ENCODE data around the gene FGFR2. TPM values are rescaled to one million over a fixed set of nuclear protein-coding genes. Genes with fewer than 3 reads are reported as not detected.

Gene FGFR2
- total and polyA plus RNA-seq, 11 donors, result 0.13 to 4.1 (median 0.35) TPM; not detected in 1

GRCh38 chr10:121462281-121462680 lies 136.0 kb downstream of the FGFR2 start:
- no peak for ATAC-seq
- H3K36me3 ChIP-seq, result no peaks in the 10 kb centered on the region
- intact Hi-C loops (cut with DNase I), result no loop called here
- H3K9me3 ChIP-seq, result no peaks in the 10 kb centered on the region
- no peak overlapping the region for H3K27ac ChIP-seq
- no peak overlapping the region for H3K4me3 ChIP-seq
- H3K4me1 ChIP-seq, result peaks cover 0 to 2% (median 0%) of the 10 kb centered on the region in 12 donors
- H3K27me3 ChIP-seq, result peaks cover 0 to 21% (median 0%) of the 10 kb centered on the region in 9 donors
- TF ChIP-seq CTCF (IDR thresholded peaks at IDR 0.05) (no peak), POLR2A (IDR thresholded peaks at IDR 0.05) (no peak)
- no peak for DNase-seq
- 83 to 91% (median 89%) methylated on average over 7 of the region's 7 CpGs for WGBS, 4 donors

GRCh38 chr10:121461307-121461706 lies 136.9 kb downstream of the FGFR2 start:
- H3K27me3 ChIP-seq, result peaks cover 0 to 21% (median 0%) of the 10 kb centered on the region in 9 donors
- no peak for TF ChIP-seq CTCF (IDR thresholded peaks at IDR 0.05)
- TF ChIP-seq POLR2A (IDR thresholded peaks at IDR 0.05), result no peak
- no peaks in the 10 kb centered on the region for H3K9me3 ChIP-seq
- intact Hi-C loops (cut with DNase I), result no loop called here
- ATAC-seq (no peak), DNase-seq (no peak)
- WGBS, 4 donors, result 85 to 91% (median 89%) methylated on average over 5 of the region's 5 CpGs
- no peak overlapping the region for H3K4me3 ChIP-seq
- no peaks in the 10 kb centered on the region for H3K36me3 ChIP-seq
- no peak overlapping the region for H3K27ac ChIP-seq
- peaks cover 0 to 2% (median 0%) of the 10 kb centered on the region in 12 donors for H3K4me1 ChIP-seq

GRCh38 chr10:121460733-121461132 lies 137.5 kb downstream of the FGFR2 start:
- WGBS, 4 donors, result 83 to 97% (median 88%) methylated on average over 3 of the region's 3 CpGs
- Histone ChIP-seq H3K27ac (no peak overlapping the region), H3K36me3 (no peaks in the 10 kb centered on the region), H3K4me1 (peaks cover 0 to 2% (median 0%) of the 10 kb centered on the region in 12 donors), H3K4me3 (no peak overlapping the region), H3K27me3 (peaks cover 0 to 20% (median 0%) of the 10 kb centered on the region in 9 donors), H3K9me3 (no peaks in the 10 kb centered on the region)
- no peak for TF ChIP-seq POLR2A (IDR thresholded peaks at IDR 0.05)
- TF ChIP-seq CTCF (IDR thresholded peaks at IDR 0.05), result no peak
- intact Hi-C loops (cut with DNase I), result no loop called here
- DNase-seq (no peak), ATAC-seq (no peak)

- Histone ChIP-seq H3K27ac (peak overlapping the region in 1 of 12 donors; percentile 30), H3K4me3 (no peak overlapping the region), H3K9me3 (no peaks in the 10 kb centered on the region), H3K36me3 (no peaks in the 10 kb centered on the region), H3K27me3 (peaks cover 0 to 11% (median 0%) of the 10 kb centered on the region in 9 donors), H3K4me1 (peaks cover 0 to 2% (median 0%) of the 10 kb centered on the region in 12 donors)
- intact Hi-C loops (cut with DNase I), result no loop called here
- TF ChIP-seq CTCF (IDR thresholded peaks at IDR 0.05) (no peak), POLR2A (IDR thresholded peaks at IDR 0.05) (no peak)
- ATAC-seq (peak in 1 of 4 donors; percentile 52), DNase-seq (no peak)
- 57 to 66% (median 60%) methylated on average over 17 of the region's 17 CpGs for WGBS, 4 donors
These were observed 138.4 kb downstream of the FGFR2 start for GRCh38 chr10:121459622-121460453.

Measured in heart left ventricle (tissue), 16 donors.